Measurements from ENCODE around the gene SLCO2A1. TPM values are rescaled to one million over a fixed set of nuclear protein-coding genes. Genes with fewer than 3 reads are reported as not detected.

SLCO2A1 gene
- total and polyA plus RNA-seq, 2 of the 4 experiments (the other 2 are of a cell fraction): under 0.01 to 1.5 TPM

GRCh38 chr3:134001251-134001650, 28.5 kb downstream of the SLCO2A1 start:
- dilution Hi-C loops (cut with HindIII; ENCODE audit: low sequenced_read_pairs, unreplicated experiment): no loop called here

More at GRCh38 chr3:134001251-134001650, 28.5 kb downstream of the SLCO2A1 start:
- Histone ChIP-seq H3K18ac (ENCODE audit: low read depth, low read length) (no peak overlapping the region), H3K56ac (ENCODE audit: extremely low read depth, insufficient read depth, low read length) (no peak overlapping the region), H3K4me3 (ENCODE audit: insufficient read depth, low read depth, low read length) (no peak overlapping the region), H3K27ac (ENCODE audit: insufficient read depth, low read length) (no peak overlapping the region), H3K9me1 (ENCODE audit: insufficient read depth, low read length) (0 out of 2 replicates have a peak, but pooled peaks cover 4% of the 10 kb centered on the region), H3K4ac (ENCODE audit: low read depth, low read length) (no peak overlapping the region), H3K14ac (replicated peaks; ENCODE audit: low read depth, low read length) (peak overlapping the region; percentile 85; the same call in 1 of the 2 replicates), H2AK5ac (ENCODE audit: low read depth, low read length) (0 out of 2 replicates have a peak overlapping the region, but pooled peaks have one; percentile 32), H2AFZ (replicated peaks; ENCODE audit: low read length, poor library complexity) (no peak overlapping the region), H2BK15ac (ENCODE audit: low read depth, low read length) (no peak overlapping the region; the same call in 2 of the 3 replicates), H2BK5ac (ENCODE audit: low read depth, low read length, poor library complexity, severe bottlenecking) (no peak overlapping the region), H3K9ac (ENCODE audit: low read depth, low read length) (no peak overlapping the region), H4K8ac (ENCODE audit: low read depth in 2 of 2, low read length in 2 of 2) (no peak overlapping the region), H4K91ac (ENCODE audit: insufficient read depth, low read depth, low read length) (no peak overlapping the region), H3K4me2 (ENCODE audit: low read depth, low read length) (no peak overlapping the region), H2BK120ac (ENCODE audit: low read depth, low read length) (no peak overlapping the region), H3K9me3 (ENCODE audit: control insufficient read depth, insufficient read depth, low read length) (peaks cover 3% of the 10 kb centered on the region; the same call in 1 of the 2 replicates), H2BK20ac (ENCODE audit: low read depth, low read length) (no peak overlapping the region), H3K27me3 (ENCODE audit: control insufficient read depth, insufficient read depth, low read length) (peaks cover 5% of the 10 kb centered on the region), H3K23ac (ENCODE audit: low read depth, low read length) (no peak overlapping the region), H3K4me1 (ENCODE audit: control insufficient read depth, insufficient read depth, low read length) (peaks cover 2% of the 10 kb centered on the region; the same call in 1 of the 2 replicates), H3K79me1 (ENCODE audit: low read depth in 1 of 2, low read length in 2 of 2) (no peaks in the 10 kb centered on the region), H4K20me1 (ENCODE audit: insufficient read depth, low read length) (no peaks in the 10 kb centered on the region; the same call in 1 of the 2 replicates), H4K5ac (ENCODE audit: low read depth, low read length) (no peak overlapping the region), H3K36me3 (ENCODE audit: control insufficient read depth, insufficient read depth, low read length) (no peaks in the 10 kb centered on the region), H2AK9ac (replicated peaks; ENCODE audit: low read depth, low read length, poor library complexity) (no peak overlapping the region)
- no peak for ATAC-seq (ENCODE audit: low read depth)
- ChIA-PET CTCF (no interaction called here), POLR2A (ENCODE audit: unreplicated experiment) (no interaction called here)
- WGBS, 2 experiments (ENCODE audit: extremely low coverage in 2 of 2, insufficient read length in 1 of 2): no CpG with 5 or more reads among the region's 5 CpGs
- intact Hi-C loops (cut with micrococcal nuclease): no loop called here
- no peak for DNase-seq
- TF ChIP-seq ELK1 (IDR thresholded peaks at IDR 0.05; ENCODE audit: borderline replicate concordance, low read depth, low read length) (no peak), CTCF (conservative IDR thresholded peaks at IDR 0.05; ENCODE audit: low read depth, low read length) (no peak)
- no TSS peak for BruUV-seq (replicated peaks)
- in situ Hi-C loops (cut with MboI; ENCODE audit: low sequenced_read_pairs): no loop called here
